Measurements from ENCODE around the gene VDR.

VDR gene

DNA sequence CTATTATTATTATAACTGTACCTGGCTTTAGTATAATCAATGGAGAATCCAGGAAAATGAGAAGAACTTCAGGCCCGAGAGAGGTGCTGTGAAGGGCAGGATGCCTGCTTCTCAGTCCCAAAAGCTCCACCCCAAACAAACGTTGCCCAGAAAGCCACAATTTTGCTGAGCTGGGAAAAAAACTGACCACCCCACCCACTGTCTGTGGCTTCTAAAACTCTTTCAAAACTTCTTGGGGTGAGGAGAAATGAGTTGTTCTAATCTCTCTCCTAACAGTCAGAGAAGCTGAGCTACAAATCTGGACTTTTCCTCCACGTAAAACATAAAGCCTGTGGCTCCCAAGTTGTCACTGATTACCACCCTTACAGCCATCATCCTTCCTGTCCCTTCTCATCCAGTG, 13.4 kb downstream of the VDR start:
- DNase-seq = no peak

DNA sequence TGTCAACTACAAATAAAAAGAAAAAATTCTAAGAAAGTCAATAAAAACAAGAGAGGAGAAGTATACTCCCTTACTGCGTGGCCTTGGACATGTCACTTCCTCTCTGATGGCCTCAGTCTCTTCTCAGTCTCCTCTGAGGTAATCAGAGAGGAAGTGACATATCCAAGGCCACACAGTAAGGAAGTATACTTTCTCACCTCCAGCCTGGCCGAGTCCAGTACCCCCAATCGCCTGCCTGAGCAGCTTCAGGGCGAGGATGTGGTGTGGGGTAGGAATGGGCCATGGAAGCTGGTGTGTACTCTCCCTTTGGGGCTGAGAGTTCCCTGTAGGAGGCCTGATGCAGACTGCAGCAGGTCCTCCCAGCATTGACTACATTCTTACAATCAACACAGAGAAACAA, 15.8 kb downstream of the VDR start:
- DNase-seq = no peak

- DNase-seq = no peak
These were observed 16.5 kb downstream of the VDR start for GRCh38 chr12:47888153-47888819.

GRCh38 chr12:47887529-47887928, 17.3 kb downstream of the VDR start:
- no peak for DNase-seq

DNA sequence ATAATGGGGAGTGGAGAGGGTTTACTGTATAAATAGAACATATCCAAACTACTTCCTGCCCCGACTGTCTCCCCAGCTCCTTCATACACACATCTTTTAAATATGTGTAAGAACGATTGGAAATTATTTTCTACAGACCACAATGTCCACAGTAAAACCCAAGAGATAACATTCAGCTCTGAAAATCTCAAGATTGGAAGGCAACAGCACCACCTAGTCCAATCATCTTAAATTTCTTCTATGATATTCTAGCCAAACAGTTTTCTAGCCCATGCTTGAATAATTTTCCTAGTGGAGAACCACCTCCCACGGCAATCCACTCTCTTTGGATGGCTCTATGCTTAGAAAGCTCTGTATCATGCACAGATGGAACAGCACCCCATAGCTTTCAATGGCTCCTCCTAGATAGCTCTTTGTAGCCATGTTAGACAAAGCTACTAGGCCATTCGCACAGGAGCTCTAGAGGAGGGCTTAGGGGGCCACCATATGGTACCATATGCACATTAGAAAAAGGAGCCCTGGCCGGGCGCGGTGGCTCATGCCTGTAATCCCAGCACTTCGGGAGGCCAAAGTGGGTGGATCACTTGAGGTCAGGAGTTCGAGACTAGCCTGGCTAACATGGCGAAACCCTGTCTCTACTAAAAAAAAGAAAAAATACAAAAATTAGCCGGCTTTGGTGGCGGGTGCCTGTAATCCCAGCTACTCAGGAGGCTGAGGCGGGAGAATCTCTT, 18.1 kb downstream of the VDR start:
- no peak for DNase-seq

- no peak for DNase-seq
These were observed 19.2 kb downstream of the VDR start for GRCh38 chr12:47885566-47885965.

- no peak for DNase-seq
These were observed 19.7 kb downstream of the VDR start for GRCh38 chr12:47885012-47885501.

GRCh38 chr12:47884501-47884900, 20.3 kb downstream of the VDR start:
- DNase-seq = no peak

- no peak for DNase-seq
These were observed 21.1 kb downstream of the VDR start for GRCh38 chr12:47883663-47884195.

- no peak for DNase-seq
These were observed 21.8 kb downstream of the VDR start for GRCh38 chr12:47882781-47883546.

- no peak for DNase-seq
These were observed 22.9 kb downstream of the VDR start for GRCh38 chr12:47881826-47882427.

DNA sequence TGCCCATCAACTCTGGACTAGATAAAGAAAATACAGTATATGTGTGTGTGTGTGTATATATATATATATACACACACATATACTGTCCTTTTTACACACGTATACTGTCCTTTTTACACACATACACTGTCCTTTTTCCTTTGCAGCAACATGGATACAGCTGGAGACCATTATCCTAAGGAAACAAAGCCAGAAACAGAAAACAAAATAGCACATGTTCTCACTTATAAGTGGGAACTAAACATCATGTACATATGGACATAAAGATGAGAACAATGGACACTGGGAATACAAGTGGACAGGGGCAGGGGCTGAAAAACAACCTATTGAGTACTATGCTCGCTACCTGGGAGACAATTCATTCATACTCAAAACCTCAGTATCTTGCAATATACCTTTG, 23.7 kb downstream of the VDR start:
- no peak for DNase-seq

DNA sequence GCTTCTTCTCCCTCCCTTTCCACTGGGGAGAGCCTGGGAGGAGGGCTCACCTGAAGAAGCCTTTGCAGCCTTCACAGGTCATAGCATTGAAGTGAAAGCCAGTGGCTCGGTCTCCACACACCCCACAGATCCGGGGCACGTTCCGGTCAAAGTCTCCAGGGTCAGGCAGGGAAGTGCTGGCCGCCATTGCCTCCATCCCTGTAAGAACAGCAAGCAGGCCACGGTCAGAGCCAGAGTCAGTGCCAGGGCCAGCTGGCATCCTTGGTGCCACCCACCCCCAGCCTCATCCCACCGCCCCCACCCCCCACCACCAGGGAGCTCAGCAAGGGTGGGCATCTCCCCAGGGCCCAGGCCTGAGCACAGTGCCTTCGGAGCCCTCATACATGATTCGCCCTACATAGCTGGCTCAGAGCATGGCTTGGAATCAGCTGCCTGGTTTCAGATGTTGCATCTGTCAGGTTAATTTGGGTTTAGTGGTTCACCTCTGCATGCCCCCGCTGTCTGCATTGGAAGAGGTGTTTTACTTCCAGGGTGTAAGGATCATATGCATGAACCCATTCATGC, 25.8 kb downstream of the VDR start:
- DNase-seq = no peak

- no peak for DNase-seq
These were observed 26.4 kb downstream of the VDR start for GRCh38 chr12:47878293-47878917.

DNA sequence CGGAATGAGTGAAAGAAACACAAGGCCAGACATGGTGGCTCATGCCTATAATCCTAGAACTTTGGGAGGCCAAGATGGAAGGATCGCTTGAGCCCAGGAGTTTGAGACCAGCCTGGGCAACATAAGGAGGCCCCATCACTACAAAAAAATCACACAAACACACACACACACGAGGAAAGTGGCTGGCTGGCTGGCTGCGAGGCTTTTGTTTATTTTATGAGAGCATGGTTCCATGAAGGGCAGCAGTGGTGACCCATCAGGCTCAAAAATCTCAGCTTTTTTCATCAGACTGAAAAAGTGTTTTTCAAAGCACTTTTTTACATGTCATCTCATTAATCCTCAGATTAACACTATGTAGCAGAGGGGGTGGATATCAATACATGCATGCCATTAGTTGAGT, 27.7 kb downstream of the VDR start:
- no peak for DNase-seq

GRCh38 chr12:47876440-47876960, 28.3 kb downstream of the VDR start:
- no peak for DNase-seq

DNA sequence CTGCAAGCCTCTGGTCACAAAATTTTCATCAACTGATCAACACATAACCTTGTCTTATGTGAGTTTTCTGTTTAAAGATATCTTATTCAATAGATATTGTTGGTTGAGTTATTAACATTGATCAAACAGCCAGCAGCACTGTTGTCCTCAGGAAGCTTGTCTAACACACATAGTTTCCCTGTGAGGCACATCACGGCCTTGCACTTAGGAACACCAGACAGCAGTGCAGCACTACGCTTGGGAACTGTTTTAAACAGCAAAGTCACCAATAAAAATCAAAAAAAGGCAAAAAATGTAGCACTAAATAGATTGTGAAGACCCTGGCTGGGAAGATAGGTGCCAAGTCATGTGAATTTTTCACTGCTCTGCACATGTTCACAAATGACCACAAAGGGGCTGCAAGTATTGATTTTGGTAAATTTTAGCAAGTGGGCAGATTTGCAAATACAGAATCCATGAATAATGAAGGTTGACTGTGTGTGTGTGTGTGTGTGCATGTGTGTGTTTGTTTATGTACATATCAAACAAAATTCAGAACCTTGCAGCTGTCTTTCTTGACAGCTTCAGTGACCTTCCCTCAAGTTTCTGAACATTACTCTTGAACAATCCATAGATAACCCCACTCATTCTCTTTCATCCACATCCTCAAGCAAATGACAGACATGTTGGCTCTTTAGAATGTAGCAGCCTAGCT, 28.9 kb downstream of the VDR start:
- DNase-seq = no peak

DNA sequence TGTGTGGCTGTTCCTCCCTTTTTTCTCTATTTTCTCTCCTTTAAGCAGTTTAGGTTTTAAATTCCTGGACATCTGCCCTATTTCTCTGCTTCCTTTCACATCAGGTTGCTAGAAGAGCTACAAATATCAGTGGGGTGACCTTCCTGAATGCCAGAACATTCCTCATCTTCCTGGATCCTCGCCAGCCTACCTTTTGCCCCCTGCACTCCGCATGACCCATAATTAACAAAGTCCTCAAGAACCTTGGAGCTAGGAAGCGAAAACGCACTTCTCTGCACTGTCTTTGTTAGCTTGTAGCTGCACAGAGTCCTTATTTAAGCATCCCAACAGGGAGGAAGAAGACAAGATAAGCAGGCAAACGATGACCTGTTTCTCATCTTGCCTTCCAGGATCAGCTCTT, 30.5 kb downstream of the VDR start:
- no peak for DNase-seq

- no peak for DNase-seq
These were observed 34.5 kb downstream of the VDR start for GRCh38 chr12:47870175-47870781.

DNA sequence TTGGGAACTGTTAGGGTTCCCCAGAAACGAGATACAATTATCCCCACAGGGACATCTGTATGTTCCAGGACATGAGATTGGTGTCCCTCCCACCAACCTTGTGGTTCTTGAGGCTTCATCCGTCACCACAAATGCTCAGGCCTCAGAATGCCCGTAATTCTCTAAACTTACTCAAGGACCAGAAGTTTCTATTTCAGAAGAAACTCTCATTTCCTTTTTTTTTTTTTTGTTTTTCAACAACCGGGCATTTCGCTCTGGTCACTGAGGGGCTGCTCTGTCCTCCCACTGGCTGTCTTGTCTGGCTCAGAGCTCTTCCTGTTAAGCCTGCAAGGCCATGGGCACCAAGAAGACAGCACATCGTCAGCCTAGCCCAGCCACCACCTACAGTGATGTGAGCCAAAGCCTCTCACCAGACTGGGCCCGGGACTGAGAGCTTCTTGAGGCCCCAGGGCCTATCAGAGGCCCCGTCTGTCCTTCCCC, 36.2 kb downstream of the VDR start:
- DNase-seq = no peak

- DNase-seq = no peak
These were observed 36.8 kb downstream of the VDR start for GRCh38 chr12:47868041-47868440.
